H1 (cell line): ENCODE data around the gene FGF12. TPM values are rescaled to one million over a fixed set of nuclear protein-coding genes. Genes with fewer than 3 reads are reported as not detected.

ENCODE experiments used
- CTCF ChIA-PET: fragments of 300-600 bp; sonication (Branson Sonifier 250); formaldehyde crosslinking; loops from one replicate; lab custom pipeline; 2021; ENCODE audit not compliant: partially characterized antibody; lab: Charles Lee
- POLR2A ChIA-PET: fragments of 300-600 bp; sonication (Branson Sonifier 250); formaldehyde crosslinking; loops from one replicate; lab custom pipeline; 2021; ENCODE audit warnings: inconsistent platforms; ENCODE audit not compliant: partially characterized antibody; lab: Charles Lee
- DNase-seq, 2 experiments: peaks; one replicate each; pipeline versions ENCODE4 v3.0.0 to v3.0.0-alpha.2; 2010 to 2022; ENCODE audit warnings: low spot score in 2 of 2, low read depth in 1 of 2, mixed read lengths in 1 of 2
- FAIRE-seq: peaks from 2 replicates; lab custom pipeline; 2011; peaks lifted over from hg19 to GRCh38; lab: Jason Lieb, UNC
- H2AFZ ChIP-seq: 2 replicates; pipeline ENCODE4 v1.8.1; 2012; ENCODE audit warnings: low read length, inconsistent platforms
- H2AK5ac ChIP-seq: 2 replicates; pipeline ENCODE4 v1.6.1; 2013; ENCODE audit warnings: low read depth, low read length
- H2BK120ac ChIP-seq: replicated peaks from 2 replicates; pipeline ENCODE3; 2013; ENCODE audit warnings: low read depth, low read length, inconsistent platforms
- H2BK12ac ChIP-seq: 2 replicates; pipeline ENCODE4 v1.6.1; 2013; ENCODE audit warnings: low read depth, low read length
- H2BK15ac ChIP-seq: 2 replicates; pipeline ENCODE4 v1.6.1; 2013; ENCODE audit warnings: low read length
- H2BK20ac ChIP-seq: 2 replicates; pipeline ENCODE4 v1.6.1; 2013; ENCODE audit warnings: low read length
- H2BK5ac ChIP-seq: 2 replicates; pipeline ENCODE4 v1.6.1; 2013; ENCODE audit warnings: low read depth, low read length
- H3K14ac ChIP-seq: 2 replicates; pipeline ENCODE4 v1.6.1; 2013; ENCODE audit warnings: inconsistent platforms; ENCODE audit not compliant: insufficient read length
- H3K18ac ChIP-seq: 2 replicates; pipeline ENCODE4 v1.6.1; 2013; ENCODE audit warnings: low read length; ENCODE audit errors: extremely low read depth
- H3K23ac ChIP-seq: 2 replicates; pipeline ENCODE4 v1.6.1; 2013; ENCODE audit warnings: inconsistent platforms; ENCODE audit not compliant: insufficient read length
- H3K23me2 ChIP-seq: 2 replicates; pipeline ENCODE4 v1.6.1; 2013; ENCODE audit warnings: low read depth, low read length
- H3K27ac ChIP-seq: 2 replicates; pipeline ENCODE4 v1.6.1; 2011; ENCODE audit warnings: low read depth, low read length, inconsistent platforms
- H3K27me3 ChIP-seq, 4 experiments: replicated peaks in 1 of 4; 1 replicate in 1 of 4; 2 replicates in 3 of 4; pipeline versions ENCODE4 v1.6.1 to v1.8.1; 2011 to 2013; ENCODE audit warnings: low read length in 3 of 4, mild to moderate bottlenecking in 3 of 4, inconsistent platforms in 2 of 4, mixed read lengths in 2 of 4, moderate library complexity in 1 of 4; ENCODE audit not compliant: control insufficient read depth in 3 of 4, insufficient read depth in 3 of 4; ENCODE audit errors: extremely low read depth in 1 of 4
- H3K36me3 ChIP-seq, 4 experiments: 2 replicates each; pipeline versions ENCODE4 v1.6.1 to v1.8.1; 2011 to 2013; ENCODE audit warnings: mild to moderate bottlenecking in 4 of 4, low read length in 3 of 4, moderate library complexity in 2 of 4, control low read depth in 1 of 4, inconsistent platforms in 1 of 4; ENCODE audit not compliant: insufficient read depth in 4 of 4, control insufficient read depth in 2 of 4
- H3K4ac ChIP-seq: replicated peaks from 2 replicates; pipeline ENCODE3; 2013; ENCODE audit warnings: low read length, low read depth, mixed read lengths, inconsistent platforms; ENCODE audit not compliant: insufficient read length
- H3K4me1 ChIP-seq, 4 experiments: replicated peaks in 1 of 4; 1 replicate in 1 of 4; 2 replicates in 3 of 4; pipeline versions ENCODE4 v1.6.1 to v1.8.1; 2011 to 2013; ENCODE audit warnings: low read length in 3 of 4, inconsistent platforms in 2 of 4, mixed read lengths in 1 of 4; ENCODE audit not compliant: insufficient read depth in 4 of 4, control insufficient read depth in 3 of 4
- H3K4me2 ChIP-seq, 2 experiments: 2 replicates each; pipeline versions ENCODE4 v1.6.1 to v1.8.1; 2011 to 2013; ENCODE audit warnings: low read depth in 2 of 2, low read length in 2 of 2, control low read depth in 1 of 2, inconsistent platforms in 1 of 2, mild to moderate bottlenecking in 1 of 2; ENCODE audit not compliant: insufficient read depth in 1 of 2
- H3K4me3 ChIP-seq, 4 experiments: fragments of 200-600, 300-600 bp in 1 of 4; sonication (generic), shearing (Covaris generic), sonication (Bioruptor Twin) in 1 of 4; 2 replicates each; pipeline versions ENCODE4 v1.5.1 to v1.8.1; 2011 to 2016; ENCODE audit warnings: low read length in 4 of 4, low read depth in 3 of 4, control low read depth in 2 of 4, inconsistent platforms in 2 of 4, mild to moderate bottlenecking in 2 of 4, mixed read lengths in 1 of 4, moderate library complexity in 1 of 4; ENCODE audit not compliant: insufficient read depth in 2 of 4; ENCODE audit errors: extremely low read depth in 1 of 4
- H3K56ac ChIP-seq: replicated peaks from 2 replicates; pipeline ENCODE3; 2013; ENCODE audit warnings: low read depth, mild to moderate bottlenecking, mixed read lengths, low read length, inconsistent platforms; ENCODE audit not compliant: insufficient read length
- H3K79me1 ChIP-seq: 2 replicates; pipeline ENCODE4 v1.6.1; 2013; ENCODE audit warnings: low read depth, low read length, control low read depth
- H3K79me2 ChIP-seq, 2 experiments: 2 replicates each; pipeline versions ENCODE4 v1.6.1 to v1.8.1; 2012 to 2013; ENCODE audit warnings: low read length in 2 of 2, mild to moderate bottlenecking in 2 of 2, inconsistent platforms in 1 of 2; ENCODE audit not compliant: insufficient read depth in 2 of 2, control insufficient read depth in 1 of 2
- H3K9ac ChIP-seq, 4 experiments: replicated peaks in 1 of 4; 1 replicate in 1 of 4; 2 replicates in 3 of 4; pipeline versions ENCODE4 v1.6.1 to v1.8.1; 2011 to 2013; ENCODE audit warnings: low read depth in 3 of 4, low read length in 3 of 4, control low read depth in 2 of 4, mild to moderate bottlenecking in 2 of 4, moderate library complexity in 2 of 4, inconsistent platforms in 1 of 4; ENCODE audit errors: extremely low read depth in 1 of 4
- H3K9me3 ChIP-seq, 2 experiments: 2 replicates each; pipeline versions ENCODE4 v1.6.1 to v1.8.1; 2012 to 2013; ENCODE audit warnings: mild to moderate bottlenecking in 2 of 2, moderate library complexity in 2 of 2, control low read depth in 1 of 2, inconsistent platforms in 1 of 2, low read depth in 1 of 2, low read length in 1 of 2, mixed read lengths in 1 of 2; ENCODE audit not compliant: insufficient read depth in 2 of 2
- H4K20me1 ChIP-seq, 2 experiments: replicated peaks in 1 of 2; 2 replicates each; pipeline versions ENCODE3 to v1.8.1; 2011 to 2013; ENCODE audit warnings: inconsistent platforms in 2 of 2, low read length in 2 of 2, mild to moderate bottlenecking in 1 of 2; ENCODE audit not compliant: insufficient read depth in 2 of 2, control insufficient read depth in 1 of 2
- H4K5ac ChIP-seq: 2 replicates; pipeline ENCODE4 v1.6.1; 2013; ENCODE audit warnings: low read length, low read depth, mixed read lengths, inconsistent platforms; ENCODE audit not compliant: insufficient read length
- H4K8ac ChIP-seq: 2 replicates; pipeline ENCODE4 v1.8.0; 2013; ENCODE audit warnings: mild to moderate bottlenecking, moderate library complexity, low read length, inconsistent platforms; ENCODE audit not compliant: insufficient read depth; ENCODE audit errors: extremely low read depth
- H4K91ac ChIP-seq: replicated peaks from 2 replicates; pipeline ENCODE3; 2013; ENCODE audit warnings: low read length, mixed read lengths, inconsistent platforms; ENCODE audit not compliant: insufficient read length
- CEBPB ChIP-seq: IDR thresholded peaks from 2 replicates; pipeline ENCODE4 v1.6.1; 2012; ENCODE audit warnings: low read depth, low read length
- FOSL1 ChIP-seq: IDR thresholded peaks from 2 replicates; pipeline ENCODE4 v1.6.1; 2011; ENCODE audit warnings: mild to moderate bottlenecking, low read depth, low read length, moderate library complexity; ENCODE audit not compliant: insufficient read depth
- NRF1 ChIP-seq: IDR thresholded peaks from 2 replicates; pipeline ENCODE4 v1.6.1; 2011; ENCODE audit warnings: mild to moderate bottlenecking, low read depth, low read length, improper control_type of control experiment
- RBBP5 ChIP-seq: IDR thresholded peaks from 2 replicates; pipeline ENCODE4 v1.7.1; 2012; ENCODE audit warnings: low read depth, mild to moderate bottlenecking, inconsistent platforms, low read length, moderate library complexity, borderline replicate concordance
- SP2 ChIP-seq: IDR thresholded peaks from 2 replicates; pipeline ENCODE4 v1.6.1; 2012; ENCODE audit warnings: mild to moderate bottlenecking, low read length, inconsistent platforms
- YY1 ChIP-seq: IDR thresholded peaks from 2 replicates; pipeline ENCODE4 v1.6.1; 2011; ENCODE audit warnings: low read depth, mild to moderate bottlenecking, low read length
- WGBS, 2 experiments: shearing (Covaris generic) in 1 of 2; methylation state at CpG; one replicate each; pipeline versions ENCODE4 v1.1.6 to v1.1.7; 2013 to 2015; ENCODE audit warnings: low lambda C conversion rate in 2 of 2, mixed read lengths in 2 of 2, inconsistent platforms in 1 of 2, low coverage in 1 of 2, missing lambda C conversion rate in 1 of 2; ENCODE audit not compliant: insufficient replicate concordance in 2 of 2, insufficient coverage in 1 of 2, insufficient read length in 1 of 2; ENCODE audit errors: extremely low coverage in 1 of 2, missing lambda C conversion rate in 1 of 2; 5-methylcytosine and 5-hydroxymethylcytosine counted together
- polyA plus RNA-seq, 7 experiments: library from polyadenylated mRNA; depleted of rRNA in 3 of 7; stranded (reverse) in 5 of 7; unstranded in 2 of 7; fragments of >200 nt in 5 of 7; fragments of 200-250 nt in 2 of 7; gene quantifications; 1 replicate in 5 of 7; 2 replicates in 1 of 7; 4 replicates in 1 of 7; pipeline versions ENCODE4 v1.2.1 to v1.2.3, GENCODE V29; 2011 to 2013; ENCODE audit warnings: missing spikeins in 2 of 7, mixed read lengths in 2 of 7
- total RNA-seq: library from RNA; stranded (reverse); fragmentation: NEBNext Ultra II Directional; extraction: Animal tissue kit (Norgen Biotek cat#: 25700); gene quantifications from 2 replicates; pipeline ENCODE4 v1.2.1, GENCODE V29; 2021

FGF12 gene
- total and polyA plus RNA-seq, 2 of the 8 experiments (the other 6 are each of a cell fraction or from before 2014, with no cell fraction given): 4.1 to 16.6 TPM

DNA sequence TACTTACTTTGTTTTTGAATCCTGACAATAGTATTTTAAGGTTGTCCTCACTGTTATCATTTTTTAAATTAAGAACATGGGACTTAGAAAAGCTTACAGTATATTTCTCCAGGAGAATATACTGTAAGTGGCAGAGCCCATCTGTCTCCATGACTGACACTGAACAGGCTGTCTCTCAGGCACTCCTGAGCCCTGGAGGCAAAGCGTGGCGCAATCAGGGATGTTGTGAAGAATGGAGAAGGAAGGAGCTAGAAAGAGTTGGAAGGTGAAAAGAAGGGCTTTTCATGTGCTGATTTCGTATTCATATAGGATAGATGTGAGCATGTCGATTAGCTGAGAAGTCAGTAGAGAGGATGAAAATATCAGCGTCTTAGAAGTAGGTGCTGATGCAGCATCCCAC lies 41.5 kb downstream of the FGF12 start:
- no peak overlapping the region for H4K91ac ChIP-seq
- H3K36me3 ChIP-seq: no peaks in the 10 kb centered on the region; a peak in 1 of 8 replicates
- WGBS, 2 experiments: 80% methylated on average over 5 of the region's 5 CpGs; no CpG with 5 or more reads in 1 of the 2 experiments
- no peak overlapping the region for H2BK120ac ChIP-seq
- FAIRE-seq: no peak
- no peak overlapping the region for H2AFZ ChIP-seq
- no peak overlapping the region for H3K23ac ChIP-seq
- no peaks in the 10 kb centered on the region for H3K79me2 ChIP-seq
- no peak overlapping the region for H2AK5ac ChIP-seq
- no peak overlapping the region for H2BK20ac ChIP-seq
- DNase-seq: no peak
- H3K4me1 ChIP-seq: peaks cover 0 to 3% (median 0%) of the 10 kb centered on the region in 4 experiments; a peak in 1 of 7 replicates
- peaks cover 0 to 2% (median 0%) of the 10 kb centered on the region in 4 experiments; a peak in 1 of 7 replicates for H3K27me3 ChIP-seq
- H3K4me3 ChIP-seq: no peak overlapping the region
- TF ChIP-seq SP2 (no peak), YY1 (no peak), RBBP5 (no peak), NRF1 (no peak), CEBPB (peak; percentile 50), FOSL1 (no peak)
- ChIA-PET CTCF (no interaction called here), POLR2A (no interaction called here)
- no peak overlapping the region for H3K18ac ChIP-seq
- H2BK15ac ChIP-seq: no peak overlapping the region
- no peak overlapping the region for H3K14ac ChIP-seq
- no peaks in the 10 kb centered on the region for H4K20me1 ChIP-seq
- no peaks in the 10 kb centered on the region for H3K23me2 ChIP-seq
- no peaks in the 10 kb centered on the region for H3K79me1 ChIP-seq
- no peak overlapping the region for H2BK5ac ChIP-seq
- no peak overlapping the region for H3K56ac ChIP-seq
- no peak overlapping the region for H3K27ac ChIP-seq
- no peak overlapping the region for H3K4me2 ChIP-seq
- no peak overlapping the region for H4K8ac ChIP-seq
- H3K9me3 ChIP-seq: peaks cover 5 to 9% of the 10 kb centered on the region in 2 experiments; a peak in 3 of 4 replicates
- H3K9ac ChIP-seq: no peak overlapping the region
- H4K5ac ChIP-seq: no peak overlapping the region
- no peak overlapping the region for H3K4ac ChIP-seq
- H2BK12ac ChIP-seq: 0 out of 2 replicates have a peak overlapping the region, but pooled peaks have one; percentile 62
